Activated CD8-positive, alpha-beta memory T cell treated with anti-CD3 and anti-CD28 coated beads for 4 hours (primary cell): ENCODE results near the gene IL24.

Source experiments
- DNase-seq, 2 donors: peaks; one replicate each; pipeline ENCODE4 v3.0.0-alpha.2; 2020; ENCODE audit warnings: low read depth in 2 of 2

IL24 gene

DNA sequence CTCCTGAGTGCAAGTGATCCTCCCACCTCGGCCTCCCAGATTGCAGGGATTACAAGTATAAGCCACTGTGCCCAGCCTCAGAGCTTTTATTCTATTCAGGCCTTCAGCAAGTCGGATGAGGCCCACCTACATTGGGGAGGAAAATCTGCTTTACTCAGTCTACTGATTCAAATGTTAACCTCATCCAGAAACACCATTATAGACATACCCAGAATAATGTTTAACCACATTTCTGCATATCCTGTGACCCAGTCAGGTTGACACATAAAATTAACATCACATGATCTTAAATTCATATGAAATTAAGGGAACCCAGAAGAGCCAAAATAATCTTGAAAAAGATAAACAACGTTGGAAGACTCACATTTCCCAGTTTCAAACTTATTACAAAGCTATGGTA lies 16.9 kb upstream of the IL24 start:
- no peak for DNase-seq

GRCh38 chr1:206882555-206882954 lies 14.7 kb upstream of the IL24 start:
- no peak for DNase-seq

DNA sequence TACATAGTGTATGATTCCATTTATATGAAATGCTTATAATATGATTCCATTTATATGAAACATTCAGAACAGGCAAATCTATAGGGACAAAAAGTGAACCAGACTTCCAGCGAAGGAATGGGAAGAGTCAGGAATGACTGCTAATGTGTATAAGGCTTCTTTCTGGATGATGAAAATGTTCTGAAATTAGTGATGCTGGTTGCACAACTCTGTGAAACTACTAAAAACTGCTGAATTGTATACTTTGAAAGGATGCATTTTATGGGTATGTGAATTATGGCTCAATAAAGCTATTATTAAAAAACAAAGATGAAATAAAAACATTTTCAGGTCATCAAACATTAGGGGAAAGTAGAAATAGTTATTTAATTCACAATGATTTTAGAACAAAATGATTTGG lies 14.1 kb upstream of the IL24 start:
- no peak for DNase-seq

GRCh38 chr1:206883876-206884275 lies 13.4 kb upstream of the IL24 start:
- no peak for DNase-seq

DNA sequence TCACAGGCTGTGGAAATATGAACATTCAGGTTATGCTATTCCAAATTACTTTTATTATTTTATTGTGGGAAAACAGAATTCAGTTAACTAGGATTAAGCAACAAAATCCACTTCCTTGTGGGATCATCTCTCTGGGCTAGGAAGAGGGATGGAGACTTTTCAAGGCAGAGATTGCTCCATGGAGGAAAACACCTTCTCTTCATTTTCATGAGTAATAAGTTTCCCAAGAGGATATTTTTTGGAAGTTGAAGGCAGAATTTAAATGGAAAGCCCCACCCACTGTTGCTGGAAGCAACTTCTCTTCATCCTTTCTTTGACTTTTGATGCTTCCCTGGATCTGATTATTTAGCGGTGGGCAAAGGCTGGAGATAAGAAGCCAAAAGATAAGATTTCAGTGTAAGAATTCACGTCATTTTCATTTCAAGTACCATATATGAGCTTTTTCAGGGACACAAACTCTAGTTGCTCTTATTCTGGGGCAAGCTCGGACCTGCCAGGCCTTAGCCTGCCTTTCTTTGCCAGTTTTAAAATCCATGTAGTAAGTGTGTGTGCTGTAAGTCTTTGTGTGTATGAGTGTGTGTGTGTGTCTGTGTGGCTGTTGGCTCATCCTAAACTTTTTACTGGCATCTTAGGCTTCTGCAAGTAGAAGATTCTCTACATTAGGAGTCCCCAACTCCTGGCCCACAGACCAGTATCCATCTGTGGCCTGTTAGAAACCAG lies 11.7 kb upstream of the IL24 start:
- DNase-seq = no peak

DNA sequence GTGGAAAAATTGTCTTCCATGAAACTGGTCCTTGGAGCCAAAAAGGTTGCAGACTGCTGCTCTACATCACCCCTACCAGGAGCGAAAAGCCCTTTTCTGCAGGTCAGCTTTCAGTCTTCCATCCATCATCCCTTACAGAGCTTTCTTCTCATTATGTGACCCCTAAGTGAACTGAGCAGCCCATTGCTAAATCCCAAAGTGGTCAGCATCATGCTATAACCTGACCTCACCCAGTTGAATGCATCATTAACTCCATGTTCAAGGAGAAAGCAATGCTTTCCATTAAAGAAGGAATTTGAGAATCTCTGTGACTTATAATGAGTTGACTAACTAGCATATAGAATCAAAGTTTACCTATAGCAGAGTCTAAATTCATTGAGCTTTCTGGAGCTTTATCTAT lies 10.4 kb upstream of the IL24 start:
- DNase-seq = no peak

GRCh38 chr1:206887701-206888100 lies 9.5 kb upstream of the IL24 start:
- DNase-seq = no peak

GRCh38 chr1:206890125-206891060 lies 6.8 kb upstream of the IL24 start:
- no peak for DNase-seq

DNA sequence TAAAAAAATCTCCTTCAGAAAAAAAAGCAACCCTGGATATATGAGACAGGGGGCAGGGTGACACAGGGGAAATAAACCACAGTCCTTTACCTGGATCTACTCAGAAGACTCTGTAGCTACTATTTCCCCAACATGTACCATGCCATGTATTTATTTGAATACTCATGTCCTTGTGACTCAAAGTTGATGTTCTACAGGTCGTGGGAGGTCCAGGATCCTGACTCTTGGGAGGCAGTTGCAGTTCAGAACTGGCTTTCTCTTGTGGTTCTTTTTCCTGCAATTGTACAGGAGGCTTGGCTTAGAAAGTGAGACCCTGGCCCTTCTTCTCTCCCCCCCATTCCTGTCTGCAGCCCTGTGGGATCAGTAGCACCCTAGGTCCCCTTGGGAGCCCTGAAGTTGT lies 5.8 kb upstream of the IL24 start:
- DNase-seq = no peak

GRCh38 chr1:206892351-206892984 lies 4.8 kb upstream of the IL24 start:
- DNase-seq = no peak

- no peak for DNase-seq
Measured at GRCh38 chr1:206893380-206893779, 3.9 kb upstream of the IL24 start.

- no peak for DNase-seq
Measured at GRCh38 chr1:206895325-206895724, 1.9 kb upstream of the IL24 start.

DNA sequence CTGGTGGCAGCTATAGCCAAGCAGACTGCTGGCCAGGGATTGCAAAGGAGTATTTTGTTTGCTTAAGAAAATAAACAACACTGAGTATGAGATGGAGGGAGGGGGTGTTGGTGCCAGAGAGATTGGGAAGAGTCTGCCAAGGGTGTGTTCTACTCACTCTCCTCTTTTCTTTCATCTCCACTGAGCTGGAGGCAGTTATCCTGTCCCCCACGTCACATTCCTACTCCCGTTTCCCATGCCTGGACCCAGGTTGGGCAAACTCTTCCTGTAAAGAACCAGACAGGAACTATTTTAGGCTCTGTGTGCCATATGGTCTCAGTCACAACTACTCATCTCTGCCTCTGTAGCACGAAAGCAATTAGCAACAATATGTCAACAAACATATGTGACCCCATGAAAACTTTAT lies 1.4 kb upstream of the IL24 start:
- DNase-seq = no peak

DNA sequence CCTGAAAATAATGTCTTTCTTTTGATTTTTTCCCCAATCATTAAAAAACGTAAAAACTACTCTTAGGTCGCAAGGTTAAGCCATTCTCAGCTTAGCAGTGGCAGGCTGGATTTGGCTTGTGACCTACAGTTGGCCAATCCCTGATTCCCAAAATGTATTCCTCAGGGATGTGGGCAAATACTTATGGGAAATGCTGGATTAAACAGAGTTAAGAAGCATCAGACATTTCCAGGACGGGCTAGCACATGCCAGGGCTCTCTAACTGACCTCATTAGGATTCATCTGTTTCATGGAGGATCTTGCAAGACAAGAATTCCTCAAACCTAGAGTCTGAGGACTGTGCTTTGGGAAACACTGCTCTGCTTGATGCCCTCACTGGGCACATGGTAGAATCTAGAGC lies 982 bp upstream of the IL24 start:
- DNase-seq = no peak

DNA sequence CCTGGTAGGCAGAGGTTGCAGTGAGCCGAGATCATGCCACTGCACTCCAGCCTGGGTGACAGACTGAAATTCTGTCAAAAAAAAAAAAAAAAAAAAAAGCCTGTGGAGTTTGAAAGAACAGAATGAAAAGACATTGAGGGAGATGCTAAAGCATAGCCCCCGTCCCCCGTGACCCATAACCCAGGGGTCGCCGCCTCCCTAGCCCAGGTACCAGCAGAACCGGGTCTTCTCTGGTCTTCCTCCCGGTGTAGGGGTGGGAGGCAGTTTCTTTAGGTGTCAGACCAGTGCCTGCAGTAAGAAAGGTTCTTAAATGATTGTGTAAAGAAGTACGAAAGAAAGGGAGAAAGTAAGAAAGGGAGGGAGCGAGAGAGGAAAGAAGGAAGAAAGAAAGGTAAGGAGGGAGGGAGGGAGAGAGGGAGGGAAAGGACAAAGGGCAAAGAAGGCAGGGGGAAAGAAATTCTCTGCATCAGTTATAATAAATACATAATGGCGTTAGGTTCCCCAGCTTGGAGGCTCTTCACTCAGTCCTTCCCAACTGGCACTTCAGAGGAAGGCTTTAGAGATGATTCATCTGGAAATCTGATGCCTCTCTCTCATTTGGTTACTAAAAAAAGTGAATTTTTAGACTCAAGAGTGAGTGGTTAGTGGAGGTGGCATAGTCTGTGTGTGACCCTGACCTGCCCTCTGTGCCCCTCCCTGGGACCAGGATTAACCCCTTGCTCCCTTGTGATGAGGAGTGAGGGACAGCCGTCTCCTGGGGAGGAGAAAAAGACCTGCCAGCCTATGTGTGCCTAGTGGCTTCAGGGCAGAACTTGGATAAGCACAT lies 1.1 kb downstream of the IL24 start:
- DNase-seq = no peak

GRCh38 chr1:206898915-206899431 lies 1.7 kb downstream of the IL24 start:
- DNase-seq = no peak

- no peak for DNase-seq
Measured at GRCh38 chr1:206899717-206900116, 2.5 kb downstream of the IL24 start.

DNA sequence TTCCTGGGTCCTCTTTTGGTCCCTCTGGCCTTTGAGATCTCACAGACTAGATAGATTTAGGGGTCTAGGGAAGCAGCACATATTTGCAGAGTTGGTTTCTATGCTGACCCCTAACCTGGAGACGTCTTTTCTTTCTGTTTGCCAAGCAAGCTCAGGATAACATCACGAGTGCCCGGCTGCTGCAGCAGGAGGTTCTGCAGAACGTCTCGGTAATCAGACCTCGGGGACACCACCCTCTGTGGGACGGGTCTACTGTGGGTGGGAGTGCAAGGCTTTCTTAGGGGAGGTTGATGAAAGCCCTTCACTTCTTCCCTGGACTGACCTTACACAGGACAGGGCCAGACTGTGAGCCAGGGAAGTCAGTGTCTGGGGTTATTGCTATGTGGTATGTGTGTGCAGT lies 2.9 kb downstream of the IL24 start:
- no peak for DNase-seq

DNA sequence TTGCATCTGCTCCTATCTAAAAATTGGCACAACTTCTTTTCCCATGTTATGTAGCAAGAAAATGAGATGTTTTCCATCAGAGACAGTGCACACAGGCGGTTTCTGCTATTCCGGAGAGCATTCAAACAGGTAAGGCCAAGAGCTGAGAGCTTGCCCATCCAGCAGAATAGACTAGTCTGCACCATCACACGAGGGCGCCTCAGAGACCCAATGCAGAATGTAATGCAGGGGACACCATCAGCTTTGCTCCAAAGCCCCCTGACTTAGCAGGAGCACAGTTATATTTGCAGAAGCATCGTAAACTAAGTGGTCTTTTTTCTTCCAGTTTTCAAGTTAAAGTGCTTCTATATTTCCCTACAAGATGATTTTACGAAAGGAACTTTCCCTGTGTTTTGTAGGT lies 4.7 kb downstream of the IL24 start:
- no peak for DNase-seq

DNA sequence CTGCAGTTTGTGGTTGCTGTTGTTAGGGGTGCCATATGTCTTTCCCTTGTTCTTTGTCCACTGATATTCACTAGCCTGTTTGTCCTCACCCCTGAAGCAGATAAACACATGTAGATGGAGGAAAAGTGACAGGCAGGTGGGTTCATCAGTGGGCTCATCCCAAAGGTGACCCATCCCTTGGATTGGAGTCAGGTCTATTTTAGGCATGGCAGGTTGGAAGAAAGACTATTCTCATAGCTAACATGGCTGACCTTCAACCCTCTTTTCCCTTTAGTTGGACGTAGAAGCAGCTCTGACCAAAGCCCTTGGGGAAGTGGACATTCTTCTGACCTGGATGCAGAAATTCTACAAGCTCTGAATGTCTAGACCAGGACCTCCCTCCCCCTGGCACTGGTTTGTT lies 5.5 kb downstream of the IL24 start:
- DNase-seq = no peak

DNA sequence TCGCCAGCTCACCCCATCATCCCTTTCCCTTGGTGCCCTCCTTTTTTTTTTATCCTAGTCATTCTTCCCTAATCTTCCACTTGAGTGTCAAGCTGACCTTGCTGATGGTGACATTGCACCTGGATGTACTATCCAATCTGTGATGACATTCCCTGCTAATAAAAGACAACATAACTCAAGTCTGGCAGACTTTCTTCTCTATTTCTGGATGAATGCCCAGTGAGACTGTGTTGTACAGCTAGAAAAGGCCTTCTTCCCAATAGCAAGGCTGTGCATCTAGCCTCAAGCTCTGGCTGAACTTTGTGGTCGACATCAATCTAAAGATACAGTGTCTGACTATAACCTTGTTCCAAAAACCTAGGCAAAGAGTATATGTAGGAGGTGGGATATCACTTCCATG lies 6.4 kb downstream of the IL24 start:
- DNase-seq = no peak
